ENCODE data around the gene BST1.
A peak's percentile ranks its signal among the peaks of the same experiment; 100 is the strongest.

BST1 gene

GRCh38 chr4:15677507-15677988 lies 25.3 kb upstream of the BST1 start:
- H3K27me3 ChIP-seq (replicated peaks; ENCODE audit: control insufficient read depth, insufficient read depth, low read length): no peaks in the 10 kb centered on the region
- no peak overlapping the region for H3K4me3 ChIP-seq (ENCODE audit: low read length)
- peak; percentile 24 for DNase-seq (ENCODE audit: low read depth)
- no peaks in the 10 kb centered on the region for H3K9me3 ChIP-seq (ENCODE audit: control insufficient read depth, low read length)
- no peak overlapping the region for H3K9ac ChIP-seq (ENCODE audit: low read length)
- no peaks in the 10 kb centered on the region for H3K36me3 ChIP-seq (ENCODE audit: control insufficient read depth, insufficient read depth, low read length, severe bottlenecking)
- H3K4me1 ChIP-seq (ENCODE audit: control insufficient read depth, insufficient read depth, low read length): peaks cover 21% of the 10 kb centered on the region

- Histone ChIP-seq H3K27me3 (replicated peaks; ENCODE audit: control insufficient read depth, insufficient read depth, low read length) (no peaks in the 10 kb centered on the region), H3K9me3 (ENCODE audit: control insufficient read depth, low read length) (no peaks in the 10 kb centered on the region), H3K36me3 (ENCODE audit: control insufficient read depth, insufficient read depth, low read length, severe bottlenecking) (peaks cover 3% of the 10 kb centered on the region), H3K4me3 (ENCODE audit: low read length) (peak overlapping the region; percentile 89), H3K4me1 (ENCODE audit: control insufficient read depth, insufficient read depth, low read length) (peaks cover 39% of the 10 kb centered on the region), H3K9ac (ENCODE audit: low read length) (peak overlapping the region; percentile 97)
- no peak for DNase-seq (ENCODE audit: low read depth)
These were observed 21.8 kb upstream of the BST1 start for GRCh38 chr4:15681067-15681371.

GRCh38 chr4:15681372-15682241 lies 21.3 kb upstream of the BST1 start, which contains the start of gene FAM200B:
Gene FAM200B (plus strand): TSS chr4:15681827. CDS start chr4:15686978, 5,151 bp downstream.
- peak; percentile 99 for DNase-seq (ENCODE audit: low read depth)
- Histone ChIP-seq H3K9me3 (ENCODE audit: control insufficient read depth, low read length) (no peaks in the 10 kb centered on the region), H3K9ac (ENCODE audit: low read length) (peak within 1 kb of the TSS; percentile 97), H3K27me3 (replicated peaks; ENCODE audit: control insufficient read depth, insufficient read depth, low read length) (no peaks in the 10 kb centered on the region), H3K4me1 (ENCODE audit: control insufficient read depth, insufficient read depth, low read length) (peaks cover 39% of the 10 kb centered on the region), H3K36me3 (ENCODE audit: control insufficient read depth, insufficient read depth, low read length, severe bottlenecking) (peaks cover 8% of the 10 kb centered on the region), H3K4me3 (ENCODE audit: low read length) (peak within 1 kb of the TSS; percentile 89)

- peak; percentile 51 for DNase-seq (ENCODE audit: low read depth)
- peak overlapping the region; percentile 89 for H3K4me3 ChIP-seq (ENCODE audit: low read length)
These were observed 20.4 kb upstream of the BST1 start for GRCh38 chr4:15682242-15683142.

GRCh38 chr4:15683143-15683495 lies 19.7 kb upstream of the BST1 start:
- DNase-seq (ENCODE audit: low read depth): no peak
- H3K9ac ChIP-seq (ENCODE audit: low read length): peak overlapping the region; percentile 97
- H3K27me3 ChIP-seq (replicated peaks; ENCODE audit: control insufficient read depth, insufficient read depth, low read length): no peaks in the 10 kb centered on the region
- H3K4me3 ChIP-seq (ENCODE audit: low read length): peak overlapping the region; percentile 89
- peaks cover 18% of the 10 kb centered on the region for H3K36me3 ChIP-seq (ENCODE audit: control insufficient read depth, insufficient read depth, low read length, severe bottlenecking)
- peaks cover 40% of the 10 kb centered on the region for H3K4me1 ChIP-seq (ENCODE audit: control insufficient read depth, insufficient read depth, low read length)
- H3K9me3 ChIP-seq (ENCODE audit: control insufficient read depth, low read length): no peaks in the 10 kb centered on the region

More at GRCh38 chr4:15682242-15683142, 20.4 kb upstream of the BST1 start:
- Histone ChIP-seq H3K9ac (ENCODE audit: low read length) (peak overlapping the region; percentile 97), H3K4me1 (ENCODE audit: control insufficient read depth, insufficient read depth, low read length) (peaks cover 38% of the 10 kb centered on the region), H3K9me3 (ENCODE audit: control insufficient read depth, low read length) (no peaks in the 10 kb centered on the region), H3K36me3 (ENCODE audit: control insufficient read depth, insufficient read depth, low read length, severe bottlenecking) (peaks cover 17% of the 10 kb centered on the region), H3K27me3 (replicated peaks; ENCODE audit: control insufficient read depth, insufficient read depth, low read length) (no peaks in the 10 kb centered on the region)

GRCh38 chr4:15684498-15684897 lies 18.4 kb upstream of the BST1 start:
- Histone ChIP-seq H3K9me3 (ENCODE audit: control insufficient read depth, low read length) (no peaks in the 10 kb centered on the region), H3K9ac (ENCODE audit: low read length) (no peak overlapping the region), H3K4me3 (ENCODE audit: low read length) (no peak overlapping the region), H3K27me3 (replicated peaks; ENCODE audit: control insufficient read depth, insufficient read depth, low read length) (no peaks in the 10 kb centered on the region), H3K4me1 (ENCODE audit: control insufficient read depth, insufficient read depth, low read length) (peaks cover 54% of the 10 kb centered on the region), H3K36me3 (ENCODE audit: control insufficient read depth, insufficient read depth, low read length, severe bottlenecking) (peaks cover 18% of the 10 kb centered on the region)
- no peak for DNase-seq (ENCODE audit: low read depth)

GRCh38 chr4:15688051-15688450 lies 14.8 kb upstream of the BST1 start:
- no peak for DNase-seq (ENCODE audit: low read depth)
- no peaks in the 10 kb centered on the region for H3K27me3 ChIP-seq (replicated peaks; ENCODE audit: control insufficient read depth, insufficient read depth, low read length)
- H3K9me3 ChIP-seq (ENCODE audit: control insufficient read depth, low read length): no peaks in the 10 kb centered on the region
- peaks cover 18% of the 10 kb centered on the region for H3K36me3 ChIP-seq (ENCODE audit: control insufficient read depth, insufficient read depth, low read length, severe bottlenecking)
- peak overlapping the region; percentile 49 for H3K9ac ChIP-seq (ENCODE audit: low read length)
- peaks cover 68% of the 10 kb centered on the region for H3K4me1 ChIP-seq (ENCODE audit: control insufficient read depth, insufficient read depth, low read length)
- peak overlapping the region; percentile 30 for H3K4me3 ChIP-seq (ENCODE audit: low read length)

- Histone ChIP-seq H3K9ac (ENCODE audit: low read length) (peak overlapping the region; percentile 75), H3K4me1 (ENCODE audit: control insufficient read depth, insufficient read depth, low read length) (peaks cover 55% of the 10 kb centered on the region), H3K4me3 (ENCODE audit: low read length) (peak overlapping the region; percentile 45), H3K9me3 (ENCODE audit: control insufficient read depth, low read length) (no peaks in the 10 kb centered on the region), H3K27me3 (replicated peaks; ENCODE audit: control insufficient read depth, insufficient read depth, low read length) (no peaks in the 10 kb centered on the region), H3K36me3 (ENCODE audit: control insufficient read depth, insufficient read depth, low read length, severe bottlenecking) (peaks cover 17% of the 10 kb centered on the region)
- DNase-seq (ENCODE audit: low read depth): no peak
These were observed 13.3 kb upstream of the BST1 start for GRCh38 chr4:15689540-15689939.

GRCh38 chr4:15690020-15690809 lies 12.7 kb upstream of the BST1 start:
- Histone ChIP-seq H3K36me3 (ENCODE audit: control insufficient read depth, insufficient read depth, low read length, severe bottlenecking) (peaks cover 15% of the 10 kb centered on the region), H3K4me3 (ENCODE audit: low read length) (peak overlapping the region; percentile 45), H3K4me1 (ENCODE audit: control insufficient read depth, insufficient read depth, low read length) (peaks cover 59% of the 10 kb centered on the region), H3K27me3 (replicated peaks; ENCODE audit: control insufficient read depth, insufficient read depth, low read length) (no peaks in the 10 kb centered on the region), H3K9me3 (ENCODE audit: control insufficient read depth, low read length) (no peaks in the 10 kb centered on the region), H3K9ac (ENCODE audit: low read length) (peak overlapping the region; percentile 75)
- DNase-seq (ENCODE audit: low read depth): peak; percentile 79

- peaks cover 65% of the 10 kb centered on the region for H3K4me1 ChIP-seq (ENCODE audit: control insufficient read depth, insufficient read depth, low read length)
- peak overlapping the region; percentile 64 for H3K4me3 ChIP-seq (ENCODE audit: low read length)
- no peaks in the 10 kb centered on the region for H3K9me3 ChIP-seq (ENCODE audit: control insufficient read depth, low read length)
- no peaks in the 10 kb centered on the region for H3K27me3 ChIP-seq (replicated peaks; ENCODE audit: control insufficient read depth, insufficient read depth, low read length)
- peaks cover 10% of the 10 kb centered on the region for H3K36me3 ChIP-seq (ENCODE audit: control insufficient read depth, insufficient read depth, low read length, severe bottlenecking)
- peak overlapping the region; percentile 75 for H3K9ac ChIP-seq (ENCODE audit: low read length)
- DNase-seq (ENCODE audit: low read depth): peak; percentile 36
These were observed 11.3 kb upstream of the BST1 start for GRCh38 chr4:15691346-15692135.
